ES-I3 (cell line): ENCODE results near the gene SLC43A1.

Source experiments
- H3K36me3 ChIP-seq: 2 replicates; pipeline ENCODE4 v1.6.1; 2013; ENCODE audit warnings: mild to moderate bottlenecking, low read length, control low read depth, moderate library complexity; ENCODE audit not compliant: insufficient read depth
- H3K4me1 ChIP-seq: 2 replicates; pipeline ENCODE4 v1.6.1; 2013; ENCODE audit warnings: mild to moderate bottlenecking, control low read depth, low read length; ENCODE audit not compliant: insufficient read depth
- H3K9ac ChIP-seq: 2 replicates; pipeline ENCODE4 v1.6.1; 2013; ENCODE audit warnings: low read depth, mild to moderate bottlenecking, low read length, moderate library complexity
- H3K9me3 ChIP-seq: 2 replicates; pipeline ENCODE4 v1.6.1; 2013; ENCODE audit warnings: mild to moderate bottlenecking, low read length, moderate library complexity; ENCODE audit not compliant: control insufficient read depth, insufficient read depth

The SLC43A1 gene

GRCh38 chr11:57474017-57474802 is 41.3 kb downstream of the SLC43A1 start:
- Histone ChIP-seq H3K9ac (no peak overlapping the region), H3K4me1 (peaks cover 10% of the 10 kb centered on the region; the same call in 1 of the 2 replicates)

GRCh38 chr11:57473285-57473841 is 42.1 kb downstream of the SLC43A1 start:
- no peak overlapping the region for H3K9ac ChIP-seq
- peaks cover 14% of the 10 kb centered on the region for H3K4me1 ChIP-seq
- no peaks in the 10 kb centered on the region for H3K36me3 ChIP-seq
- no peaks in the 10 kb centered on the region for H3K9me3 ChIP-seq

More at GRCh38 chr11:57474017-57474802, 41.3 kb downstream of the SLC43A1 start:
- H3K9me3 ChIP-seq = no peaks in the 10 kb centered on the region
- no peaks in the 10 kb centered on the region for H3K36me3 ChIP-seq

- Histone ChIP-seq H3K9me3 (no peaks in the 10 kb centered on the region), H3K36me3 (no peaks in the 10 kb centered on the region), H3K9ac (no peak overlapping the region), H3K4me1 (peaks cover 17% of the 10 kb centered on the region)
Observed at GRCh38 chr11:57471496-57471895, 44.0 kb downstream of the SLC43A1 start.

GRCh38 chr11:57469268-57469667 is 46.2 kb downstream of the SLC43A1 start:
- Histone ChIP-seq H3K4me1 (peaks cover 14% of the 10 kb centered on the region), H3K36me3 (no peaks in the 10 kb centered on the region), H3K9ac (no peak overlapping the region), H3K9me3 (no peaks in the 10 kb centered on the region)

- Histone ChIP-seq H3K36me3 (no peaks in the 10 kb centered on the region), H3K4me1 (peaks cover 20% of the 10 kb centered on the region), H3K9me3 (no peaks in the 10 kb centered on the region), H3K9ac (no peak overlapping the region)
Observed at GRCh38 chr11:57468276-57468675, 47.2 kb downstream of the SLC43A1 start.

- no peaks in the 10 kb centered on the region for H3K9me3 ChIP-seq
- H3K36me3 ChIP-seq = no peaks in the 10 kb centered on the region
- H3K9ac ChIP-seq = no peak overlapping the region
- H3K4me1 ChIP-seq = peaks cover 26% of the 10 kb centered on the region
Observed at GRCh38 chr11:57467508-57468157, 47.9 kb downstream of the SLC43A1 start.

GRCh38 chr11:57466680-57467079 is 48.8 kb downstream of the SLC43A1 start:
- Histone ChIP-seq H3K36me3 (no peaks in the 10 kb centered on the region), H3K4me1 (peaks cover 26% of the 10 kb centered on the region), H3K9ac (no peak overlapping the region), H3K9me3 (no peaks in the 10 kb centered on the region)

- no peaks in the 10 kb centered on the region for H3K9me3 ChIP-seq
- H3K9ac ChIP-seq = no peak overlapping the region
- H3K4me1 ChIP-seq = peaks cover 26% of the 10 kb centered on the region
- no peaks in the 10 kb centered on the region for H3K36me3 ChIP-seq
Observed at GRCh38 chr11:57464539-57465181, 50.8 kb downstream of the SLC43A1 start.

GRCh38 chr11:57463671-57464538 is 51.6 kb downstream of the SLC43A1 start:
- Histone ChIP-seq H3K4me1 (peaks cover 26% of the 10 kb centered on the region), H3K36me3 (no peaks in the 10 kb centered on the region), H3K9ac (no peak overlapping the region), H3K9me3 (no peaks in the 10 kb centered on the region)

- Histone ChIP-seq H3K9ac (no peak overlapping the region), H3K4me1 (peaks cover 23% of the 10 kb centered on the region), H3K36me3 (no peaks in the 10 kb centered on the region), H3K9me3 (no peaks in the 10 kb centered on the region)
Observed at GRCh38 chr11:57462597-57462996, 52.9 kb downstream of the SLC43A1 start.

GRCh38 chr11:57461841-57462489 is 53.5 kb downstream of the SLC43A1 start:
- Histone ChIP-seq H3K9ac (no peak overlapping the region; the same call in 1 of the 2 replicates), H3K36me3 (no peaks in the 10 kb centered on the region), H3K9me3 (no peaks in the 10 kb centered on the region), H3K4me1 (peaks cover 24% of the 10 kb centered on the region)

- no peaks in the 10 kb centered on the region for H3K36me3 ChIP-seq
- peaks cover 24% of the 10 kb centered on the region for H3K4me1 ChIP-seq
- peak overlapping the region; percentile 62 for H3K9ac ChIP-seq
- no peaks in the 10 kb centered on the region for H3K9me3 ChIP-seq
Observed at GRCh38 chr11:57460758-57461749, 54.4 kb downstream of the SLC43A1 start.
